SKM-1 (cell line): ENCODE data around the gene ERCC2.

Source experiments
- DNase-seq: peaks from one replicate; lab custom pipeline; 2025; ENCODE audit not compliant: unreplicated experiment; lab: John Stamatoyannopoulos, UW

ERCC2 gene

GRCh38 chr19:45304141-45304926, 66.0 kb downstream of the ERCC2 start:
- DNase-seq = no peak

- no peak for DNase-seq
Measured at GRCh38 chr19:45303269-45304060, 66.9 kb downstream of the ERCC2 start.

DNA sequence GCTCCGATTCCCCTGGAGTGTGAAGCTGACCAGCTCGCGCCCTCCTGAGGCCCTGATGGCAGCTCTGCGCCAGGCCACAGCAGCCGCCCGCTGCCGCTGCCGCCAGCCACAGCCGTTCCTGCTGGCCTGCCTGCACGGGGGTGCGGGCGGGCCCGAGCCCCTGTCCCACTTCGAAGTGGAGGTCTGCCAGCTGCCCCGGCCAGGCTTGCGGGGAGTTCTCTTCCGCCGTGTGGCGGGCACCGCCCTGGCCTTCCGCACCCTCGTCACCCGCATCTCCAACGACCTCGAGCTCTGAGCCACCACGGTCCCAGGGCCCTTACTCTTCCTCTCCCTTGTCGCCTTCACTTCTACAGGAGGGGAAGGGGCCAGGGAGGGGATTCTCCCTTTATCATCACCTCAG, 68.0 kb downstream of the ERCC2 start:
- DNase-seq = no peak
